Lower leg skin (tissue), 4 donors: ENCODE results near the gene TSPAN32. TPM values are rescaled to one million over a fixed set of nuclear protein-coding genes. Genes with fewer than 3 reads are reported as not detected.

Source experiments
- DNase-seq, 2 donors: peaks; one replicate each; pipeline ENCODE4 v3.0.0-alpha.2; 2019; ENCODE audit warnings: low spot score in 2 of 2
- H3K4me3 ChIP-seq: fragments of 200-600 bp; sonication (generic); 2 replicates; pipeline ENCODE4 v1.5.1; 2017; ENCODE audit warnings: mild to moderate bottlenecking, low read depth; ENCODE audit not compliant: poor library complexity, severe bottlenecking
- POLR2A ChIP-seq, 2 donors: fragments of 450-650 bp; IDR thresholded peaks; one replicate each; pipeline ENCODE4 v1.6.1; 2016 to 2017; ENCODE audit warnings: antibody characterized with exemption in 2 of 2, mild to moderate bottlenecking in 1 of 2, moderate library complexity in 1 of 2
- WGBS, 2 donors: methylation state at CpG; one replicate each; pipeline ENCODE4 v1.1.5; 2018; 5-methylcytosine and 5-hydroxymethylcytosine counted together
- intact Hi-C: fragments of 100-400 bp; cut with DNase I; formaldehyde crosslinking; loops from one replicate; pipeline ENCODE4 v1.15.0; 2023; ENCODE audit warnings: low total_unique reads
- total RNA-seq, 4 donors: library from RNA; depleted of rRNA; stranded (reverse); fragments of >200 nt; gene quantifications; one replicate each; pipeline ENCODE4 v1.1.0, GENCODE V29; 2016
- TF ChIP-seq, protein P1 (sequence below), 3 donors: fragments of 450-650 bp; IDR thresholded peaks; one replicate each; pipeline ENCODE4 v1.5.1; 2016; ENCODE audit warnings: antibody characterized with exemption in 3 of 3, mild to moderate bottlenecking in 3 of 3, moderate library complexity in 2 of 3

Gene TSPAN32
- total RNA-seq, 4 donors from 2014 or later: 0.30 to 2.4 (median 1.5) TPM

DNA sequence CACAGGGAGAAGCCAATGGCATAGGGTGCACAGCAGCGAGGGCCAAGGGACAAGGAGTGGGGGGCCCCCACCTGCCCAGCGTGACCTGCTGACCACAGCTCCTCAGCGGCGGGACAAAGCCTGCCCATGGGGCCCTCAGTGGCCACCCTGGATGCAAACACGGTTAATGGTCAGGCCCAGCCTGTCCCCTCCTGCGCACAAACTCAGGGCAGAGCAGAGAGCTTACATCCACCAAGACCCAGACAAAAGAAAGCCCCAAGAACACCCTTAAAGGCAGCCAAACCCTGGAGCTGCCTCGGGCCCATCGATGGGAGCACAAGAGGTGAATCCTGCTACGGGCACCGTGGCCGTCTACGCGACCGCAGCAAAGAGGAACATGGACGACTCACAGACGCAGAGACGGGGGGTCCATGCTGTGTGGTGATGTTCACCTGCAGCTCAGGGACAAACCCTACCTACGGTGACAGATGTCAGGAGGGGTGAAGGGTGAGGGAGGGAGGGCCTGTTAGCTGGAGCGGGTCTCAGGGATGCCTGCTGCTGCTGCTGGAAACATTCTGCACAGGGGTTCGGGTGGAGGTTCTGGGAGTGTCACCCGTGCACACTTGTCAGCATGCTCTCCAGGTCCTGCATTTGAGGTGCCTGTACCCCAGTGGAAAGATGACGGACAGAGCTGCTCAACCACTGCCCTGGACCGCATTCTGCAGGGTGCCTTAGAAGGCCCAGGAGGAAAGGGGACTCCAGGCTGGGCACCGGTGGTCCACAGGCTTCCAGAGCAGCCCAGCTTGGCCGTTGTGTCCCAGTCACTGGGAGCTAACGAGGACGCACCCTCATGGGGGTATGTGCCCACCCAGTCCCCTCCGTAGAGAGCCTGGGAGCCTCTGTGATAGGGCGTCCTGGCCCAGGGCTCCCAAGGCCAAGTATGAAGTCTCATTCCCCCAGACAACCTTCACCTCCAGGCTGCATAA is 43.0 kb upstream of the TSPAN32 start:
- intact Hi-C loops: no loop called here
- 90 to 92% methylated on average over 24 to 27 of the region's 29 CpGs for WGBS, 2 donors
- no peak overlapping the region for H3K4me3 ChIP-seq
- TF ChIP-seq, protein P1, sequence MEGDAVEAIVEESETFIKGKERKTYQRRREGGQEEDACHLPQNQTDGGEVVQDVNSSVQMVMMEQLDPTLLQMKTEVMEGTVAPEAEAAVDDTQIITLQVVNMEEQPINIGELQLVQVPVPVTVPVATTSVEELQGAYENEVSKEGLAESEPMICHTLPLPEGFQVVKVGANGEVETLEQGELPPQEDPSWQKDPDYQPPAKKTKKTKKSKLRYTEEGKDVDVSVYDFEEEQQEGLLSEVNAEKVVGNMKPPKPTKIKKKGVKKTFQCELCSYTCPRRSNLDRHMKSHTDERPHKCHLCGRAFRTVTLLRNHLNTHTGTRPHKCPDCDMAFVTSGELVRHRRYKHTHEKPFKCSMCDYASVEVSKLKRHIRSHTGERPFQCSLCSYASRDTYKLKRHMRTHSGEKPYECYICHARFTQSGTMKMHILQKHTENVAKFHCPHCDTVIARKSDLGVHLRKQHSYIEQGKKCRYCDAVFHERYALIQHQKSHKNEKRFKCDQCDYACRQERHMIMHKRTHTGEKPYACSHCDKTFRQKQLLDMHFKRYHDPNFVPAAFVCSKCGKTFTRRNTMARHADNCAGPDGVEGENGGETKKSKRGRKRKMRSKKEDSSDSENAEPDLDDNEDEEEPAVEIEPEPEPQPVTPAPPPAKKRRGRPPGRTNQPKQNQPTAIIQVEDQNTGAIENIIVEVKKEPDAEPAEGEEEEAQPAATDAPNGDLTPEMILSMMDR (IDR thresholded peaks at IDR 0.05): no peak
- no peak for TF ChIP-seq POLR2A (IDR thresholded peaks at IDR 0.05)
- DNase-seq: peak; percentile 12 to 76

DNA sequence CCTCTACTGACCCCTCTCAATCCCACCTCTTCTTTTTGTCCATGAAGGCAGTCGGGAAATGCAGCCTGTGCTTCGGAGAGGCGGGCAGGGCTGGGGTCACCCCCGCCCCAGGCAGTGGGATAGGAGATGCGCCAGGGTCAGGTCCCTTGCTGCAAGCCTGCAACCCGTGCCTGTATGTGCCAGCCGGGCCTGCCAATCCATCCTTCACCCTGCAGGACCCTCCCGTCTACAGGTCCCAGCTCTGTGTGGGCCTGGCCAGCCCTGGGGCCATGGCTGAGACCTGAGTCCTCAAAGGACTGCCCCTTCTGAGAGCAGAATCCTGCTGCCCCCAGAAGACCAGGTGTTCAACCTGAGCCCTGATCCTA is 42.4 kb upstream of the TSPAN32 start:
- H3K4me3 ChIP-seq: no peak overlapping the region
- WGBS, 2 donors: 78 to 88% methylated on average over 8 of the region's 8 CpGs
- TF ChIP-seq, protein P1 (IDR thresholded peaks at IDR 0.05): no peak
- no peak for TF ChIP-seq POLR2A (IDR thresholded peaks at IDR 0.05)
- intact Hi-C loops: no loop called here
- peak in 1 of 2 donors; percentile 81 for DNase-seq

- DNase-seq: peak in 1 of 2 donors; percentile 79
- TF ChIP-seq, protein P1 (IDR thresholded peaks at IDR 0.05): no peak
- no peak for TF ChIP-seq POLR2A (IDR thresholded peaks at IDR 0.05)
- intact Hi-C loops: no loop called here
- WGBS, 2 donors: 79 to 81% methylated on average over 12 of the region's 12 CpGs
- no peak overlapping the region for H3K4me3 ChIP-seq
Measured at GRCh38 chr11:2259897-2260451, 41.8 kb upstream of the TSPAN32 start.

DNA sequence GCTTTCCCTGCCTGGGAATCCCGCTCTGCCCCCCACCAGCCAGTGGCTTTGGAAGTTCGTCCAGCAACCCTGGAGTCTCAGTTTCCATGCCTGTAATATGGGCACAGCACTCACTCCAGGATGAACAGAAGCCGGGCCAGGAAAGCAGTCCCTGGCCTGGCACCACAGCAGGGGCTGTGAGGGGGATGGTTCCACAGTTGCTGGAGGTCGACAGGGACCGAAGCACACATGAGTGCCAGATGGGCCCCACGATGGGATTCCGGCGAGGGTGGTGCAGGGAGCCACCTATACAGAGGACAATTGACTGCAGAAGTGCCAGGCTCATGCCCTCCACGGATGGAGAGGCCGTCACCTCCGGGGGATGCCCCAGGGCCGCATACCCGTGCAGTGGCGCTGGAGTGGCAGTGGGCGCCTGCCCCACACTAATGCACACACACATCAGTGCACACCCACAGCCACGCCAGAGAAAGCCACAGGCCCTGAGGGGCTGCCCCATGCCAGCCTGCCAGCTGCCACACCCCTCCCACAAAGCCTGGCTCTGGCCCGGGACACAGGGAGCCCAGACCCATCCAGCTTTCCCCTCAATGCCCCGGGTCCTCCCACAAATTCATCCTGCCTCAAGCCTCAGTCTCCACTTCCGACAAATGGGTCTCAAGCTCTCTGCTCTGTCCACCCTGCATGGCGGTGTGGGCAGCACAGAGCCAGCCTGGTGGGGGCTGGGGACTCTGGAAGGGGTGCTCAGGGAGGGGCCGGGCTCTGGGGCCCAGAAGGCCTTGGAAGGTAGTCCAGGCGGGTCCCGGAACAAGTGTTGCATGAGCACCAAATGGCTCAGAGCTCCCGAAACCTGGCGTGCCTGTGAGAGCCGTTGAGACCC is 41.1 kb upstream of the TSPAN32 start:
- intact Hi-C loops: no loop called here
- peak in 1 of 2 donors; percentile 82 for DNase-seq
- WGBS, 2 donors: 68 to 73% methylated on average over 18 to 25 of the region's 26 CpGs
- no peak overlapping the region for H3K4me3 ChIP-seq
- TF ChIP-seq, protein P1 (IDR thresholded peaks at IDR 0.05): no peak
- no peak for TF ChIP-seq POLR2A (IDR thresholded peaks at IDR 0.05)

- WGBS, 2 donors: 69% methylated on average over 14 to 19 of the region's 21 CpGs
Measured at GRCh38 chr11:2261436-2262230, 40.2 kb upstream of the TSPAN32 start.

More at GRCh38 chr11:2261436-2262230, 40.2 kb upstream of the TSPAN32 start:
- TF ChIP-seq POLR2A (IDR thresholded peaks at IDR 0.05): no peak
- TF ChIP-seq, protein P1 (IDR thresholded peaks at IDR 0.05): no peak
- intact Hi-C loops: no loop called here
- peak in 1 of 2 donors; percentile 67 for DNase-seq
- no peak overlapping the region for H3K4me3 ChIP-seq
